GM12891 (cell line): ENCODE data around the gene OR6B1.
"Not testable (repeated sequence)": the region's sequence is repeated elsewhere in the genome, so short reads cannot be mapped to it uniquely, and the experiment has no call there.

Experiments
- DNase-seq: peaks from one replicate; pipeline ENCODE4 v3.0.0; 2011; ENCODE audit warnings: low spot score; ENCODE audit not compliant: insufficient read length
- FAIRE-seq: peaks from 2 replicates; lab custom pipeline; 2011; peaks lifted over from hg19 to GRCh38; lab: Jason Lieb, UNC
- PAX5 ChIP-seq: IDR thresholded peaks from 2 replicates; pipeline ENCODE4 v1.6.1; 2011; ENCODE audit warnings: low read length, moderate library complexity, mild to moderate bottlenecking; ENCODE audit not compliant: insufficient read depth, severe bottlenecking
- POLR2A ChIP-seq: IDR thresholded peaks from 2 replicates; pipeline ENCODE4 v1.6.1; 2011; ENCODE audit warnings: low read depth, low read length, control low read depth
- POLR2AphosphoS5 ChIP-seq: IDR thresholded peaks from 2 replicates; pipeline ENCODE4 v1.6.1; 2011; ENCODE audit warnings: low read depth, low read length, control low read depth
- POU2F2 ChIP-seq: IDR thresholded peaks from 2 replicates; pipeline ENCODE4 v1.6.1; 2011; ENCODE audit warnings: low read depth, mild to moderate bottlenecking, control low read depth, low read length, moderate library complexity
- SPI1 ChIP-seq: IDR thresholded peaks from 2 replicates; pipeline ENCODE4 v1.6.1; 2011; ENCODE audit warnings: low read depth, low read length, control low read depth
- TAF1 ChIP-seq: IDR thresholded peaks from 2 replicates; pipeline ENCODE4 v1.6.1; 2011; ENCODE audit warnings: low read depth, low read length, control low read depth

Gene OR6B1

GRCh38 chr7:143993924-143994323, 6.2 kb upstream of the OR6B1 start:
- TF ChIP-seq POLR2A (no peak), POU2F2 (no peak), TAF1 (no peak), POLR2AphosphoS5 (no peak), SPI1 (no peak), PAX5 (no peak)
- no peak for DNase-seq
- FAIRE-seq, result no peak

GRCh38 chr7:144001543-144001942, 1.4 kb downstream of the OR6B1 start:
- no peak for TF ChIP-seq TAF1
- TF ChIP-seq POLR2AphosphoS5, result no peak
- no peak for TF ChIP-seq POU2F2
- DNase-seq, result no peak
- no peak for FAIRE-seq

- DNase-seq (no peak), FAIRE-seq (no peak)
- TF ChIP-seq TAF1, result no peak
- no peak for TF ChIP-seq SPI1
- TF ChIP-seq POLR2A, result no peak
- TF ChIP-seq PAX5, result no peak
- no peak for TF ChIP-seq POLR2AphosphoS5
- no peak for TF ChIP-seq POU2F2
Measured at GRCh38 chr7:144004703-144005102, 4.6 kb downstream of the OR6B1 start.

GRCh38 chr7:144006029-144006691, 6.0 kb downstream of the OR6B1 start:
- FAIRE-seq (no peak), DNase-seq (no peak)
- TF ChIP-seq POLR2AphosphoS5 (no peak), POLR2A (no peak), SPI1 (no peak)

GRCh38 chr7:144006692-144007042, 6.5 kb downstream of the OR6B1 start:
- TF ChIP-seq SPI1, result no peak
- DNase-seq (no peak), FAIRE-seq (no peak)

GRCh38 chr7:144009361-144009760, 9.2 kb downstream of the OR6B1 start:
- TF ChIP-seq TAF1 (no peak), POLR2A (no peak), SPI1 (no peak), POU2F2 (no peak), PAX5 (no peak), POLR2AphosphoS5 (no peak)
- FAIRE-seq, result no peak
- no peak for DNase-seq

- DNase-seq, FAIRE-seq: not testable (repeated sequence)
Measured at GRCh38 chr7:144010061-144010460, 9.9 kb downstream of the OR6B1 start.

- not testable (repeated sequence) for FAIRE-seq, DNase-seq
Measured at GRCh38 chr7:144010821-144011220, 10.7 kb downstream of the OR6B1 start.

- DNase-seq (no peak), FAIRE-seq (no peak)
- TF ChIP-seq POLR2A (no peak), PAX5 (no peak), TAF1 (no peak), POLR2AphosphoS5 (no peak), SPI1 (no peak), POU2F2 (no peak)
Measured at GRCh38 chr7:144011458-144012230, 11.5 kb downstream of the OR6B1 start.

- FAIRE-seq (no peak), DNase-seq (no peak)
- no peak for TF ChIP-seq SPI1
- no peak for TF ChIP-seq TAF1
- no peak for TF ChIP-seq POLR2A
- no peak for TF ChIP-seq POU2F2
- TF ChIP-seq PAX5, result no peak
- no peak for TF ChIP-seq POLR2AphosphoS5
Measured at GRCh38 chr7:144018065-144018464, 17.9 kb downstream of the OR6B1 start.

- TF ChIP-seq PAX5, result no peak
- no peak for TF ChIP-seq TAF1
- FAIRE-seq, result no peak
- no peak for DNase-seq
Measured at GRCh38 chr7:144019457-144019856, 19.3 kb downstream of the OR6B1 start.
